HG03432 (cell line): ENCODE results near the gene PCDHGB6.
"Not testable (repeated sequence)": the region's sequence is repeated elsewhere in the genome, so short reads cannot be mapped to it uniquely, and the experiment has no call there.

Experiments
- ATAC-seq: cut with Tn5 transposase; IDR thresholded peaks from one replicate; pipeline ENCODE4 v1.9.1; 2021; ENCODE audit warnings: mild to moderate bottlenecking, moderate library complexity; ENCODE audit not compliant: unreplicated experiment

Gene PCDHGB6

DNA sequence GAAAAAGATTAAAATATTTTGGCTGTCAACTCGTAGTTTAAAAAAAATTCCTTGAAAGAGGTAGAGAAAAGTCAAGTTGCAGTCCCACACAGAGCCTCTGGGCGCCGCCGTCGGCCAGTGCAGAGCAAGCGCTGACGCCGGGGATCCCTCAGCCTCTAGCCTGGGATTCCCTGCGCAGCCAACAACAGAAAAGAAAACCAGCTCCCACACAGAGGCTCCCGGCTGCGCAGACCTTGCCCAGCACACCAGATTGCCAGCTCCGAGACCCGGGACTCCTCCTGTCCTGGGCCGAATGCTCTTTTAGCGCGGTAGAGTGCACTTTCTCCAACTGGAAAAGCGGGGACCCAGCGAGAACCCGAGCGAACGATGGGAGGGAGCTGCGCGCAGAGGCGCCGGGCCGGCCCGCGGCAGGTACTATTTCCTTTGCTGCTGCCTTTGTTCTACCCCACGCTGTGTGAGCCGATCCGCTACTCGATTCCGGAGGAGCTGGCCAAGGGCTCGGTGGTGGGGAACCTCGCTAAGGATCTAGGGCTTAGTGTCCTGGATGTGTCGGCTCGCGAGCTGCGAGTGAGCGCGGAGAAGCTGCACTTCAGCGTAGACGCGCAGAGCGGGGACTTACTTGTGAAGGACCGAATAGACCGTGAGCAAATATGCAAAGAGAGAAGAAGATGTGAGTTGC lies 9.8 kb downstream of the PCDHGB6 start, which contains the start of gene PCDHGB7:
PCDHGB7 (plus strand) TSS at position 184 of the 679 bp plus-strand sequence; CDS start at position 367, 183 bp downstream.
- ATAC-seq, result peak; percentile 71

DNA sequence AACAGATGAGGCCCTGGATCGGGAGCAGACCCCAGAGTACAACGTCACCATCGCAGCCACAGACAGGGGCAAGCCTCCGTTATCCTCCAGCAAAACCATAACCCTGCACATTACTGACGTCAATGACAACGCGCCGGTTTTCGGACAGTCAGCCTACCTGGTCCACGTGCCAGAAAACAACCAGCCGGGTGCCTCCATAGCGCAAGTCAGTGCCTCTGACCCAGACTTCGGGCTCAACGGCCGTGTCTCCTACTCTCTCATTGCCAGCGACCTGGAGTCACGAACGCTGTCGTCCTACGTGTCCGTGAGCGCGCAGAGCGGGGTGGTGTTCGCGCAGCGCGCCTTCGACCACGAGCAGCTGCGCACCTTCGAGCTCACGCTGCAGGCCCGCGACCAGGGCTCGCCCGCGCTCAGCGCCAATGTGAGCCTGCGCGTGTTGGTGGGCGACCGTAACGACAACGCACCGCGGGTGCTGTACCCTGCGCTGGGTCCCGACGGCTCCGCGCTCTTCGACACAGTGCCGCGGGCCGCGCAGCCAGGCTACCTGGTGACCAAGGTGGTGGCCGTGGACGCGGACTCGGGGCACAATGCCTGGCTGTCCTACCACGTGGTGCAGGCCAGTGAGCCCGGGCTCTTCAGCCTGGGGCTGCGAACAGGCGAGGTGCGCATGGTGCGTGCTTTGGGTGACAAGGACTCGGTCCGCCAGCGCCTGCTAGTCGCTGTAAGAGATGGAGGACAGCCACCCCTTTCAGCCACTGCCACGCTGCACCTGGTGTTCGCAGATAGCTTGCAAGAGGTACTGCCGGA lies 11.5 kb downstream of the PCDHGB6 start:
- ATAC-seq, result no peak

DNA sequence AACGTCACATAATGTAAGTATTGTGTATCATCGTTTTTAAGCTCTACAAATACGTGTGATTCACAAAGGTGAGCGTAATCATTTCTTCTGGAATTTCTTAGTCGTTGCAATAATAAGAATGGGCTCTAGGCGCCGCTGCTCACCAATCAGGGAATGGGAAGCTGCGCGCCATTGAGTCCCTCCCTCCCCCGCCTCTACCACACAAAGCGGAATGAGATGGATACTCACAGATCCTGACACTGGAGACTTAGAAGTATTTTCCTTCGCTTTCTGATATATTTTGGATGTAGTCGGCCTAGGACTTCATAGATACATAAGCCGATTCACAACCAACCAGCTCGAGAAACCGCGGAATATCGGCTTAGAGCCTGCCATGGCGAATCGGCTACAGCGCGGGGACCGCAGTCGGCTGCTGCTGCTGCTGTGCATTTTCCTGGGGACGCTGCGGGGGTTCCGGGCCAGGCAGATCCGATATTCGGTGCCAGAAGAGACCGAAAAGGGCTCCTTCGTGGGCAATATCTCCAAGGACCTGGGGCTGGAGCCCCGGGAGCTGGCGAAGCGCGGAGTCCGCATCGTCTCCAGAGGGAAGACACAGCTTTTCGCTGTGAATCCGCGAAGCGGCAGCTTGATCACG lies 13.2 kb downstream of the PCDHGB6 start, which contains the start of gene PCDHGA11:
PCDHGA11 (plus strand) TSS at position 197 of the 634 bp plus-strand sequence; CDS start at position 374, 177 bp downstream.
- peak; percentile 60 for ATAC-seq

- ATAC-seq, result no peak
Measured at GRCh38 chr5:141421489-141421855, 13.7 kb downstream of the PCDHGB6 start.

- no peak for ATAC-seq
Measured at GRCh38 chr5:141422742-141423291, 15.0 kb downstream of the PCDHGB6 start.

GRCh38 chr5:141427783-141428426 lies 20.1 kb downstream of the PCDHGB6 start:
- no peak for ATAC-seq

GRCh38 chr5:141430332-141431113 lies 22.7 kb downstream of the PCDHGB6 start, which contains the start of gene PCDHGA12:
TSS of gene PCDHGA12 (plus strand) at chr5:141430507. CDS start at chr5:141430760, 253 bp downstream.
- ATAC-seq, result peak; percentile 85

DNA sequence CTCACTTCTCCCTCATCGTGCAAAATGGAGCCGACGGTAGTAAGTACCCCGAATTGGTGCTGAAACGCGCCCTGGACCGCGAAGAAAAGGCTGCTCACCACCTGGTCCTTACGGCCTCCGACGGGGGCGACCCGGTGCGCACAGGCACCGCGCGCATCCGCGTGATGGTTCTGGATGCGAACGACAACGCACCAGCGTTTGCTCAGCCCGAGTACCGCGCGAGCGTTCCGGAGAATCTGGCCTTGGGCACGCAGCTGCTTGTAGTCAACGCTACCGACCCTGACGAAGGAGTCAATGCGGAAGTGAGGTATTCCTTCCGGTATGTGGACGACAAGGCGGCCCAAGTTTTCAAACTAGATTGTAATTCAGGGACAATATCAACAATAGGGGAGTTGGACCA lies 23.5 kb downstream of the PCDHGB6 start:
- ATAC-seq, result peak; percentile 72

DNA sequence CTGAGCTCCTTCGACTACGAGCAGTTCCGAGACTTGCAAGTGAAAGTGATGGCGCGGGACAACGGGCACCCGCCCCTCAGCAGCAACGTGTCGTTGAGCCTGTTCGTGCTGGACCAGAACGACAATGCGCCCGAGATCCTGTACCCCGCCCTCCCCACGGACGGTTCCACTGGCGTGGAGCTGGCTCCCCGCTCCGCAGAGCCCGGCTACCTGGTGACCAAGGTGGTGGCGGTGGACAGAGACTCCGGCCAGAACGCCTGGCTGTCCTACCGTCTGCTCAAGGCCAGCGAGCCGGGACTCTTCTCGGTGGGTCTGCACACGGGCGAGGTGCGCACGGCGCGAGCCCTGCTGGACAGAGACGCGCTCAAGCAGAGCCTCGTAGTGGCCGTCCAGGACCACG lies 24.5 kb downstream of the PCDHGB6 start:
- not testable (repeated sequence) for ATAC-seq

DNA sequence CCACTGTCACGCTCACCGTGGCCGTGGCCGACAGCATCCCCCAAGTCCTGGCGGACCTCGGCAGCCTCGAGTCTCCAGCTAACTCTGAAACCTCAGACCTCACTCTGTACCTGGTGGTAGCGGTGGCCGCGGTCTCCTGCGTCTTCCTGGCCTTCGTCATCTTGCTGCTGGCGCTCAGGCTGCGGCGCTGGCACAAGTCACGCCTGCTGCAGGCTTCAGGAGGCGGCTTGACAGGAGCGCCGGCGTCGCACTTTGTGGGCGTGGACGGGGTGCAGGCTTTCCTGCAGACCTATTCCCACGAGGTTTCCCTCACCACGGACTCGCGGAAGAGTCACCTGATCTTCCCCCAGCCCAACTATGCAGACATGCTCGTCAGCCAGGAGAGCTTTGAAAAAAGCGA lies 24.9 kb downstream of the PCDHGB6 start:
- ATAC-seq, result not testable (repeated sequence)

GRCh38 chr5:141434006-141434405 lies 26.2 kb downstream of the PCDHGB6 start:
- no peak for ATAC-seq

GRCh38 chr5:141437221-141437620 lies 29.4 kb downstream of the PCDHGB6 start:
- ATAC-seq, result no peak

DNA sequence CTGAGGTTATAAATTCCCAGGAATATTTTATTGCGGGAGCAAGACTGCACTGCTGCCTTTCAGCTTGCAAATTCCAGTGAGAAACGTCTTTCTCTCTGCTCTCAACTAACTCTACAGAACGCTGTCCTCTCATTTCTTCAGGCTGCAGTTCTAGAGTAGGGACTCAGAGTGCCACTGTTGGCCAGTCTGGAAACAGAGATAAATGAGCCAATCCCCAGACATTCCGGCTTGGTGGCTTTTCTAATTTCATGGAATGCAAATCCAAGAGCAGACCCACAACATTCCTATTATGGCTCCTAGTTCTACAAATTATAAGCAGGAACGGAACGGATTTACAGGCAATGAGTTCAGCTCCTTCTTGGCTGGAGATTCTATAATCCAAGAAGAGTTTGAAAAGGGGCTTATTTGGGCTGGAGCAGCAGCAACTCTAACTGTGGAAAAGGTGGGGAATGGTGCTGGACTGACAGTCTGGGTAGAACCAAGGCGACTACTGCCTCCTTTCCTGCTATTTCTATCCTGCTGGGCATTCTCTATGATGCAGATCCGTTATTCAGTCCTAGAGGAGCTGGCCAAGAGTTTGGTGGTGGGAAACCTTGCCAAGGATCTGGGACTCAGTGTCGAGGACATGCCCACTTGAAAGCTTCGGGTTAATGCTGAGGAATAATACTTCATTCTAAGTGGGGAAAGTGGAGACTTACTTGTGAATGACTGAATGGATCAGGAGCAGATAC lies 31.8 kb downstream of the PCDHGB6 start:
- no peak for ATAC-seq

DNA sequence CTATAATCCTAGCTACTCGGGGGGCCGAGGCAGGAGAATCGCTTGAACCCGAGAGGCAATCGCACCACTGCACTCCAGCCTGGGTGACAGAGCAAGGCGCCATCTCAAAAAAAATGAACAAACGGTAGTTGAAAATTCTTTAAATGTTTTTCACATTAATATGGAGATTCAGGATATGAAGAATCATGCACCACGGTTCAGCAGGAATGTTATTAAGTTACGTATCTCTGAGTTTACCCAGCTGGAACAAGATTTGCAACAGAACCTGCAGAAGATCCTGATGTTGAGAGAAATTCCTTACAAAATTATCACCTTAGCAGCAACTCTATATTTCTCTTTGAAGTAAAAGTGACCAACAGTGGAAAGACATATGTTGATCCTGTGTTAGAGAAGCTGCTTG lies 32.5 kb downstream of the PCDHGB6 start:
- no peak for ATAC-seq

DNA sequence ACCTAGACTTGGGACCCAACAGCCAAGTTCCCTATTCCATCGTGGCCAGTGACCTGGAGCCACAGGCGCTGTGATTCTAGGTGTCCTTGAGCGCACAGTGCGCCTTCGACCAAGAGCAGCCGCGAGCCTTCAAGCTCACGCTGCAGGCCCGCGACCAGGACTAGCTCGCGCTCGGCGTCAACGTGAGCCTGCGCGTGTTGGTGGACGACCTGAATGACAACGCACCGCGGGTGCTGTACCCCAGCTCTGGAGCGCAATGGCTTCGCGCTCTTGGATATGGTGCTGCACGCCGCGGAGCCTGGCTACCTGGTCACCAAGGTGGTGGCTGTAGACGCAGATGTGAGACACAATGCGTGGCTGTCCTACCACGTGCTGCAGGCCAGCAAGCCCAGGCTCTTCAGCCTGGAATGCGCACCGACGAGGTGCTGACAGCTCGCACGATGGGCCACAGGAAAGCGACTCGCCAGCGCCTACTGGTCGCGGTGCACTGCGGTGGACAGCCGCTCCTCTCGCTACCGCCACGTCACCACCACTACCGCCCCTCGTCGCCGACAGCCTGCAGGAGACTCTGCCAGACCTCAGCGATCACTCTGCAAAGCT lies 33.9 kb downstream of the PCDHGB6 start:
- no peak for ATAC-seq
